K562 (cell line): Measurements from ENCODE around the gene CXCL1. TPM values are rescaled to one million over a fixed set of nuclear protein-coding genes. Genes with fewer than 3 reads are reported as not detected.

ENCODE experiments used
- ATF3 ChIP-seq, 2 experiments: fragments of 450-650 bp in 1 of 2; sonication (generic) in 1 of 2; formaldehyde crosslinking in 1 of 2; IDR thresholded peaks in 1 of 2; conservative IDR thresholded peaks in 1 of 2; 2 replicates each; pipeline versions ENCODE4 v1.6.1 to v1.8.1; 2016 to 2023; ENCODE audit warnings: mild to moderate bottlenecking in 2 of 2, moderate library complexity in 2 of 2, inconsistent platforms in 1 of 2, missing genetic modification reagents in 1 of 2
- FOXK1 ChIP-seq: sonication (generic); formaldehyde crosslinking; IDR thresholded peaks from 2 replicates; pipeline ENCODE4 v1.8.0; 2022; ENCODE audit warnings: missing genetic modification reagents, mild to moderate bottlenecking, borderline replicate concordance
- MAZ ChIP-seq, 2 experiments: fragments of 450-650 bp in 1 of 2; sonication (generic) in 1 of 2; formaldehyde crosslinking; IDR thresholded peaks in 1 of 2; conservative IDR thresholded peaks in 1 of 2; 2 replicates each; pipeline versions ENCODE4 v1.4.0 to v1.5.0; 2020; ENCODE audit warnings: mild to moderate bottlenecking in 1 of 2, missing genetic modification reagents in 1 of 2
- MXD1 ChIP-seq: fragments of 250-450 bp; sonication (Bioruptor Pico); IDR thresholded peaks from 2 replicates; pipeline ENCODE4 v1.8.0; 2021; ENCODE audit warnings: borderline replicate concordance, mild to moderate bottlenecking, moderate library complexity; ENCODE audit not compliant: poor library complexity, severe bottlenecking
- PTTG1 ChIP-seq: fragments of 450-650 bp; IDR thresholded peaks from 2 replicates; pipeline ENCODE4 v1.6.1; 2016; ENCODE audit warnings: low read depth, mild to moderate bottlenecking, missing genetic modification characterization, missing compliant biosample characterization
- REST ChIP-seq, 2 experiments: fragments of 450-650 bp; formaldehyde crosslinking in 1 of 2; IDR thresholded peaks; 2 replicates each; pipeline versions ENCODE4 v1.4.0 to v1.6.1; 2014 to 2020; ENCODE audit warnings: mild to moderate bottlenecking in 2 of 2, borderline replicate concordance in 1 of 2, low read depth in 1 of 2
- SMC3 ChIP-seq: conservative IDR thresholded peaks from 2 replicates; pipeline ENCODE4 v1.6.1; 2011; ENCODE audit warnings: low read depth, low read length, improper control_type of control experiment; ENCODE audit not compliant: insufficient read depth
- SP1 ChIP-seq: sonication (generic); formaldehyde crosslinking; IDR thresholded peaks from 2 replicates; pipeline ENCODE4 v1.8.1; 2022; ENCODE audit warnings: mild to moderate bottlenecking, missing genetic modification reagents
- TBP ChIP-seq: optimal IDR thresholded peaks from 2 replicates; pipeline ENCODE3; 2011; ENCODE audit warnings: low read depth, low read length, improper control_type of control experiment
- UBTF ChIP-seq, 2 experiments: IDR thresholded peaks; 2 replicates each; pipeline ENCODE4 v1.6.1; 2012; ENCODE audit warnings: improper control_type of control experiment in 2 of 2, low read depth in 2 of 2, low read length in 2 of 2, borderline replicate concordance in 1 of 2
- ZNF184 ChIP-seq: sonication (generic); formaldehyde crosslinking; IDR thresholded peaks from 2 replicates; pipeline ENCODE4 v1.5.0; 2020; ENCODE audit warnings: missing genetic modification reagents
- ZNF197 ChIP-seq: fragments of 200-800 bp; sonication (Bioruptor generic); IDR thresholded peaks from 2 replicates; pipeline ENCODE4 v1.6.1; 2016; ENCODE audit warnings: low read depth, missing genetic modification characterization, missing compliant biosample characterization
- ZNF444 ChIP-seq: fragments of 250-450 bp; sonication (Bioruptor Pico); IDR thresholded peaks from 2 replicates; pipeline ENCODE4 v1.4.0; 2020; ENCODE audit warnings: mild to moderate bottlenecking, moderate library complexity
- ZNF445 ChIP-seq: fragments of 250-450 bp; sonication (Bioruptor Pico); IDR thresholded peaks from 2 replicates; pipeline ENCODE4 v1.4.0; 2020; ENCODE audit warnings: low read depth, mild to moderate bottlenecking, moderate library complexity
- ZNF695 ChIP-seq: fragments of 450-650 bp; formaldehyde crosslinking; IDR thresholded peaks from 2 replicates; pipeline ENCODE4 v1.4.0; 2020; ENCODE audit warnings: mild to moderate bottlenecking, moderate library complexity
- polyA plus RNA-seq, 8 experiments: library from polyadenylated mRNA; depleted of rRNA in 4 of 8; stranded (reverse) in 5 of 8; unstranded in 3 of 8; fragments of >200 nt; fragmentation: Nextera tagmentation in 2 of 8; fragmentation: Illumina TruSeq in 1 of 8; extraction: Ambion mirVana in 2 of 8; extraction: Trizol in 1 of 8; gene quantifications; 2 replicates each; pipeline versions ENCODE4 v1.2.1 to v1.2.3, GENCODE V29; 2011 to 2014; ENCODE audit warnings: inconsistent platforms in 1 of 8, missing spikeins in 1 of 8
- total RNA-seq, 7 experiments: library from RNA; depleted of rRNA in 6 of 7; stranded (reverse); fragments of >200 nt in 6 of 7; fragmentation: Illumina TruSeq in 2 of 7; extraction: Trizol in 2 of 7; gene quantifications; 2 replicates each; pipeline versions ENCODE4 v1.2.1 to v1.2.3, GENCODE V29; 2011 to 2021; ENCODE audit warnings: low replicate concordance in 1 of 7

The CXCL1 gene
- total and polyA plus RNA-seq, 9 of the 15 experiments (the other 6 are each of a cell fraction or from before 2014, with no cell fraction given): 0.07 to 2.2 (median 0.32) TPM; not detected in 3

- TF ChIP-seq UBTF (IDR thresholded peaks at IDR 0.05; ENCODE audit: borderline replicate concordance in 1 of 2, low read depth in 2 of 2, low read length in 2 of 2) (no peak), REST (IDR thresholded peaks at IDR 0.05; ENCODE audit: borderline replicate concordance) (peak; percentile 76), REST (CRISPR knock-in tag; IDR thresholded peaks at IDR 0.05; ENCODE audit: low read depth) (no peak), TBP (no peak), ZNF184 (CRISPR knock-in tag) (no peak), PTTG1 (tag) (no peak), ATF3 (IDR thresholded peaks at IDR 0.05) (no peak), ATF3 (CRISPR knock-in tag; conservative IDR thresholded peaks at IDR 0.05) (no peak), MXD1 (no peak), SP1 (CRISPR knock-in tag) (no peak), ZNF444 (CRISPR knock-in tag) (no peak), ZNF695 (CRISPR knock-in tag) (no peak), SMC3 (peak; percentile 73), ZNF197 (CRISPR knock-in tag) (no peak), FOXK1 (no peak), MAZ (CRISPR knock-in tag; conservative IDR thresholded peaks at IDR 0.05 in 1 of 2, IDR thresholded peaks at IDR 0.05 in 1 of 2) (peak in 1 of 2 experiments; percentile 29; a peak in 1 of 4 replicates), ZNF445 (CRISPR knock-in tag) (no peak)
Measured at GRCh38 chr4:73864365-73864764, 4.8 kb upstream of the CXCL1 start (continued).
